Activated naive CD4-positive, alpha-beta T cell treated with anti-CD3 and anti-CD28 coated beads for 36 hours (primary cell): Measurements from ENCODE around the gene CCDC102B. TPM values are rescaled to one million over a fixed set of nuclear protein-coding genes. Genes with fewer than 3 reads are reported as not detected.

Source experiments
- CTCF ChIA-PET: fragments of 350-600 bp; sonication (Branson Sonifier 250); formaldehyde crosslinking; loops from one replicate; lab custom pipeline; 2021; ENCODE audit warnings: antibody characterized with exemption; lab: Charles Lee
- DNase-seq: peaks from one replicate; pipeline ENCODE4 v3.0.0-alpha.2; 2020
- H3K27ac Mint-ChIP-seq: one replicate; pipeline ENCODE4 v1.8.0; 2021; ENCODE audit warnings: mild to moderate bottlenecking, mixed read lengths
- H3K27me3 Mint-ChIP-seq: one replicate; pipeline ENCODE4 v1.8.0; 2021; ENCODE audit warnings: low read depth, mixed read lengths
- H3K36me3 Mint-ChIP-seq: one replicate; pipeline ENCODE4 v1.8.0; 2021; ENCODE audit warnings: low read depth, mixed read lengths
- H3K4me1 Mint-ChIP-seq: one replicate; pipeline ENCODE4 v1.8.0; 2021; ENCODE audit warnings: low read depth, mixed read lengths
- H3K4me3 Mint-ChIP-seq: one replicate; pipeline ENCODE4 v1.8.0; 2021; ENCODE audit warnings: mild to moderate bottlenecking, moderate library complexity, mixed read lengths
- H3K9me3 Mint-ChIP-seq: one replicate; pipeline ENCODE4 v1.8.0; 2021; ENCODE audit warnings: mixed read lengths
- intact Hi-C: fragments of 100-400 bp; cut with micrococcal nuclease; formaldehyde crosslinking; loops from one replicate; pipeline ENCODE4 v1.15.1; 2023
- total RNA-seq, 2 experiments: library from RNA; stranded (reverse); gene quantifications; one replicate each; pipeline ENCODE4 v1.2.3, GENCODE V29; 2021

The CCDC102B gene
- total RNA-seq, 2 experiments from 2014 or later, result 1.3 to 1.7 TPM

DNA sequence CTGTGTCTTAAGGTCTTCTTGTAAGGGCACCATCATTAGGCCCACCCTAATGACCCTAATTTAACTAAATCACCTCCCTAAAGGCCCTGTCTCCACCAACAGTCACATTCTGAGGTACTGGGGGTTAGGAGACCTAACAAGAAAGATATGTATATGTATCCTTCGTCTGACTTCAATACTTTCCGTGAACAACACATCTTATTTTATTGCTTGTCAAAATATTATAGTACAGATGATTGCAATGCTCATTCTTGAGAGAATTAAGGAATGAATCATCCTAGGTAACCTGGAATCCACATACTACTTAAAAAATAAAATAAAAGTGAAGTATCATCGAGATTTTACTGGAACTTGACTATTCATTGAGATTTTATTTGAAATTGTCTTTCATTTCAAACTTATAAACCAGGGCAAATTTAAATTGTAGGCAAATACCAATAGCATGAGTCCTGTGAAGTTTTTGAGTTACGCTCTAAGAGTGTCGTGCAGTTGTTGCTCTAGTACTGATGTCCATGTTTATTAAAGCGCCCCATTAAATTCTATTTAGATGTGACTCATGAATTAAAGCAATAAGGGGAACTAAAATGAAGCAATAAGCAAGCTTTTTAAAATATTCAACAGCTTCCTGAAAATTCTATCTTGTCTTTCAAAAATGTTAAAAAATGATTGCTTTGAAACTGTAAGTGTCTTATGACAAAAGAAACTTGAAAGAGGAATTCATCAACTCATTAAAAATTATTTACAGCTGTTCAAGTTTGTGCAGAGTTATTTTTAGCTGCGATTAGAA, 40.0 kb downstream of the CCDC102B start:
- no peak for DNase-seq
- Mint-ChIP-seq H3K27ac (no peak overlapping the region), H3K4me1 (no peaks in the 10 kb centered on the region), H3K9me3 (no peaks in the 10 kb centered on the region), H3K27me3 (no peaks in the 10 kb centered on the region), H3K36me3 (no peaks in the 10 kb centered on the region), H3K4me3 (no peak overlapping the region)
- CTCF ChIA-PET, result no interaction called here
- intact Hi-C loops, result no loop called here

DNA sequence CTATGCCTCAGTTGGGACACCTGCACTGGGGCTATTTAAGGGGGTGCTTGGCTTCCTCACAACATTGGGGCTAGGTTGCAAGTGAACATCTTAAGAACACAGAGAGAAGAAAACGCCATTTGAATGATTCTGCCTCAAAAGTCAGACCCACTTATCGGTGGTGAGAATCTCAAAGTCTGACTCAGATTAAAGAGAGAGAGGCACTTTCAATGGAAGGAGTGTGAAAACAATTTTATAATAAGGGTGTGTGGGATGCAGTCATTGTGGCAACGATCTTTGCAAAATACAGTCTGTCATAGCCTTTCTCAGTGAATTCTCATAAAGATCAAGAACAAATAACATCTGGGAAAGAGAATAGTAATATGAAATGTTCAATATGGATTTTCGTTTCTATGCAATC, 41.8 kb downstream of the CCDC102B start:
- Mint-ChIP-seq H3K27me3 (no peaks in the 10 kb centered on the region), H3K4me1 (no peaks in the 10 kb centered on the region), H3K36me3 (no peaks in the 10 kb centered on the region), H3K4me3 (no peak overlapping the region), H3K27ac (no peak overlapping the region), H3K9me3 (no peaks in the 10 kb centered on the region)
- DNase-seq, result no peak
- CTCF ChIA-PET, result no interaction called here
- intact Hi-C loops, result loop anchor here (5.0 kb wide), 1 partner anchor 1622 kb away; no protein-coding TSS in a partner anchor

DNA sequence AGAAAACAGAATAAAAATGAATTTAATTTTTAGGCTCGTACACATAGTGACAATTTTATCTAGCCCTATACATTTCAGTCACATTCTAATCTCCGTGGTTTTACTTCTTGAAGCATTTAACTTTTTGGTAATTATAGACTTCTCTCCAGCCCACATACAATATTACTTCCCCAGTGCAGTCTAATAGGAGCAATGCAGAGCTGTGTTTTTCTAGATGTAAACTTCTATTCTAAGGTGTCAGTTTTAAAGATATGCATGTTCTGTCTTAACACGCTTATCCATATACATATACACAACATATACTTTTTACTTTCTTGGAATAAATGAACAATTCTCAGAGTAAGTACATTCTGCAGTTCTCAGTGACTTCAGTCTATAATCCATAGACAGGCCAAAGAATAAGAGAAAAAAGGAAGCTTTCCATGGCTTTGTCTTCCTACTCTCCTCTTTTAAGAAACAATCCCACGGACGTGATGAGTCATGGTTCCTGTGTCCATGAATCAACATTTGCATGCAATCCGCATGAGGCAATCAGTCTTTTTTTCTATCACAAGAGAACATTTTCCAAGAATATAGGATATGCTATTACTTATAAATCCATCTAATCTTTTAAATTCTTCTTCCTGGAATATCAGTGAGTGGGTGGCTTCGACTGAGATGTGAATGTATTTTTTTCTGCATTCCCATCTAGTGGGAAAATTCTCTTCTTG, 42.8 kb downstream of the CCDC102B start:
- CTCF ChIA-PET, result no interaction called here
- Mint-ChIP-seq H3K27ac (no peak overlapping the region), H3K9me3 (no peaks in the 10 kb centered on the region), H3K27me3 (no peaks in the 10 kb centered on the region), H3K4me3 (no peak overlapping the region), H3K36me3 (no peaks in the 10 kb centered on the region), H3K4me1 (no peaks in the 10 kb centered on the region)
- intact Hi-C loops, result loop anchor here (5.0 kb wide), 1 partner anchor 1623 kb away; no protein-coding TSS in a partner anchor
- DNase-seq, result no peak

DNA sequence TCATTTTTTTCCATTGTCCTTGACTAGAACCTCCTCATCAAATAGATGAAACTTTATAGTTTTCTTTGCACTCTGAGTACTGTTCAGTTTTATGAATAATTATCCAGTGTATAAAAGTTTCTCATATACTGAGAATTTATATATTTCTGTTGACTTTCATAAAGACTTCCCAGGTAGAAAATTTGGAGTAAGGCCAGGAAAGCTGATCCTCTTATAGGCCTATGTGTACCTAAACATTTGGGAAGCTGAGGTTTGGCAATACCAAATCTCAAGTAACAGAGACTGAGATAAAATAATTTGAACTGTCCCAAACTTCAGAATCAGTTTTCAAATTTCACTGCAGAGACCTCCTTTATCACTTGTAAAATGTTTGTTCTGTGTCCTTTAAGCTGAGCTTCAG, 43.4 kb downstream of the CCDC102B start:
- no peak overlapping the region for H3K4me3 Mint-ChIP-seq
- no peaks in the 10 kb centered on the region for H3K4me1 Mint-ChIP-seq
- DNase-seq, result no peak
- no peaks in the 10 kb centered on the region for H3K9me3 Mint-ChIP-seq
- H3K36me3 Mint-ChIP-seq, result no peaks in the 10 kb centered on the region
- intact Hi-C loops, result loop anchor here (5.0 kb wide), 1 partner anchor 1624 kb away; no protein-coding TSS in a partner anchor
- H3K27ac Mint-ChIP-seq, result no peak overlapping the region
- CTCF ChIA-PET, result interaction anchor here (0.6 kb wide), 1 partner anchor 1592 kb away, joined by 3 read pairs; no protein-coding TSS in a partner anchor
- H3K27me3 Mint-ChIP-seq, result no peaks in the 10 kb centered on the region

DNA sequence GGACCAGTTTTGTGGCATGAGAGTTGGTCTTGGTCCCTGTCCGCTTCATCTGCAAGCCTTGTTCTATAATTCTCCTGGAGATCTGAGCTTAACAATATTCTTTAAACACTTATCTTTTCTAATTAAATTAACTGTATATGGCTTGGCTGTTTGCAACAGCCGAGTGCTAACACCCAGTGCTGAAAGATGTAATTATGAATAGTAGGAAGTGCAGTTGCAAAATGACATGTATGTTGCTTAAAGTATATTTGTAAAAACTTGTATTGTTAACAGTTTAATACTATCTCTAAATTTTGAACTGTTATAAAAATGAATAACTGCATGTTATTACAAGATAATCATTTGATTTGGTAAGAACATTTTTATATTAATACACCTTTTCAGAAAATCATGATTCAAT, 45.1 kb downstream of the CCDC102B start:
- no peak for DNase-seq
- CTCF ChIA-PET, result no interaction called here
- H3K9me3 Mint-ChIP-seq, result no peaks in the 10 kb centered on the region
- H3K36me3 Mint-ChIP-seq, result no peaks in the 10 kb centered on the region
- intact Hi-C loops, result loop anchor here (5.0 kb wide), 1 partner anchor 1626 kb away; no protein-coding TSS in a partner anchor
- H3K27me3 Mint-ChIP-seq, result no peaks in the 10 kb centered on the region
- no peak overlapping the region for H3K4me3 Mint-ChIP-seq
- H3K4me1 Mint-ChIP-seq, result no peaks in the 10 kb centered on the region
- no peak overlapping the region for H3K27ac Mint-ChIP-seq

DNA sequence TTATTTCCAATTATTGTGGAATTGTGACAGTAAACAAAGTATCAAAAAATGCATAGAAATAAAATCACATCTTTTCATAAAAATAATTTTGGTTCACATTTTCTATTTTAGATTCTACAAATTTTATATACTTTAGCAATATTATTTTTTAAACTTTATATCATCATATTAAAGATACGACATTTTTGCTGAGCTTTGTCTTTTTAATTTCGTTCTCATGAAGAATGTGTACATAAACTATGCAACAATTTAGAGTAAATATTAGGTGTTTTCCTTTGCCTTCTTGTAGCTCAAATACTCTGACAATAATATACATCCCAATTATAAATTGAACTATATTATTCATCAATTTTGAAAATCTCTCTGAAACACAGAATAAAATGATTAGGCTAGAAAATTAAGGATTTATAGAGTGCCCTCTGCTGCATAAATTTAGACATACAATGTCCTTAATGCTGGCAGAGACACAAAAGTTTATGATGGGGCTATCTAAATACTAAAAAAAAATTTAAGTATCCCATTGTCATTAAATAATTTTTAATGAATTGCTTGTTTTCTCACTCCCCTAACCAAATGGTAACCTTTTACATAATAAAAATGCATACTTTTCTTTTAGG, 45.7 kb downstream of the CCDC102B start:
- no peaks in the 10 kb centered on the region for H3K9me3 Mint-ChIP-seq
- CTCF ChIA-PET, result no interaction called here
- no peaks in the 10 kb centered on the region for H3K4me1 Mint-ChIP-seq
- H3K36me3 Mint-ChIP-seq, result no peaks in the 10 kb centered on the region
- DNase-seq, result no peak
- no peak overlapping the region for H3K4me3 Mint-ChIP-seq
- no peak overlapping the region for H3K27ac Mint-ChIP-seq
- intact Hi-C loops, result loop anchor here (5.0 kb wide), 1 partner anchor 1626 kb away; no protein-coding TSS in a partner anchor
- H3K27me3 Mint-ChIP-seq, result no peaks in the 10 kb centered on the region

DNA sequence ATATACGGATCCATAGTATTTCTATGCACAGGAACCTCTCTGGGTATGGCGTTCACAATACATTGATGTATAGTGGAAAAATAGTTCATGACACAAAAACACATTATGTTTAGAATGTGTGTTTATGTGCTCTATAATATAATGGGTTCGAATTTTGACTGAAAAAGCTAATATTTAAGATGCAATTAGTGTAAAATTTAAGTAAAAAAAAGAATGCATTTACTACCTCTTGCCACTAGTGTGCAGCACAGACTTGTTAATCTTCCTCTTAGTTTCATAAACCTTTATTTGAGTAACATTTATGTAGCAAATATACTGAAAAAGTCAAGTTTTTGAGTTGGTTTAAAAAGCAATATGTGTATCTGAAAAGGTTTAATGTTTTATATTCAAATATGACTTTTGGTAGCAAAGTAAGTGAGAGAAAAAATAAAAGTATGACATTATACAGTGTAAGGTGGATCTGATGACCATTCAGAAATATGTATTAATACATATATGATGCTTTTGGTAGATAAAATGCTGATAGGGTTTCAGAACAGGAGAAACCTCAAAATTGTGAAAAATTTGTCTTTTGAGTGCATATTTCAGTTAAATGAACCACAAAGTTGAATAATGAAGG, 49.4 kb downstream of the CCDC102B start:
- no peak overlapping the region for H3K4me3 Mint-ChIP-seq
- no peak for DNase-seq

DNA sequence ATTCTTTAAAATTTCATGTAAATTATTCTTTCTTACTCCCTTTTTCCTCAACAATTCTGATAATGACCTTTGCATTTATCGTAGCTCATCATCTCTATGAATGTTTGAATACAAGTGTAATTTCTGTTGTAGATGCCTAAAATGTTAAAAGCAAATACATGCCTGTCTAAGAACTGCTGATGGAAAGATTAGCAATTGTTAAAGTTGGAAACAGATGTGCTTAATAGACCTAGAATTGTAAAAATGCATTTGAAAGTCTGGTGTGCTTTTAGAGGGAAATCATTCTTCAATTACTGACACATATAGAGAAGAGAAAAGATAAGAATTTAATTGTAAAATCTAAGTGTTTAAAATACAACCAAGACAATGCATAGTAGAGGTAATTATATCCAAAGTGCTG, 50.4 kb downstream of the CCDC102B start:
- intact Hi-C loops, result loop anchor here (5.0 kb wide), 1 partner anchor 1224 kb away; no protein-coding TSS in a partner anchor
- CTCF ChIA-PET, result no interaction called here
- Mint-ChIP-seq H3K27ac (no peak overlapping the region), H3K36me3 (no peaks in the 10 kb centered on the region), H3K4me3 (no peak overlapping the region), H3K4me1 (no peaks in the 10 kb centered on the region), H3K27me3 (no peaks in the 10 kb centered on the region), H3K9me3 (no peaks in the 10 kb centered on the region)
- DNase-seq, result no peak

More for the DNA sequence above, 49.4 kb downstream of the CCDC102B start:
- Mint-ChIP-seq H3K9me3 (no peaks in the 10 kb centered on the region), H3K4me1 (no peaks in the 10 kb centered on the region), H3K36me3 (no peaks in the 10 kb centered on the region), H3K27me3 (no peaks in the 10 kb centered on the region), H3K27ac (no peak overlapping the region)
- CTCF ChIA-PET, result interaction anchor here (0.5 kb wide), 1 partner anchor 25 kb away, joined by 4 read pairs; no protein-coding TSS in a partner anchor
- intact Hi-C loops, result loop anchor here (1.0 to 5.0 kb wide), 4 partner anchors 1225 to 1607 kb away; no protein-coding TSS in a partner anchor

DNA sequence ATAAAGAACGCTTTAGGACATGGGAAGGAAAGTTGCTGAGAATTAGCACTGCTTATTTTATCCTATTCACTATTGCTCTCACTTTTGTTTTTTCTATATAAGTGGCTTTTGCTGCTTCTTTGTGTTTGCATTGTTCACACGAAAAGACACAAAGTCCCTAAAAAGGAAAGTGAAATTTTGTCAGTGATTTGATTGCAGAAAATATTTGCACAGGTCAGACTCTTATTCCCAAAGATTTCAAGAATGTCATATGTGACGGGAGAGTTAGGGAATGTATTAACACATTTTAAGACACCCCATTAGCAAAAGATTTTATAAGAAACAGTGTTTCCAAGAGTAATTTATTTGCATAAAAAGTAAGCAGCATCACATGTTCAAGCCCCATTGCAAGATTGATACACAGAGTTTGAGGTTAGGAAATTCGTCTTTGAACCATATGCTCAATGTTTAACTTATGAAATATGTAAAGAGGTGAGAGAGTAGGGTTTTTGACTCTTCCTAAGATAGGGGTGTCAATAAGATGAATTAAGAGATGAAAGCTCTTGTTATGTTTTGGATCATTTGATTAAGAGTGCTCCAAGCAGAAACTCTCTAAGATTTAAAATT, 57.0 kb downstream of the CCDC102B start:
- no peak overlapping the region for H3K4me3 Mint-ChIP-seq
- no peaks in the 10 kb centered on the region for H3K36me3 Mint-ChIP-seq
- no peaks in the 10 kb centered on the region for H3K4me1 Mint-ChIP-seq
- no peaks in the 10 kb centered on the region for H3K27me3 Mint-ChIP-seq
- CTCF ChIA-PET, result no interaction called here
- no peak for DNase-seq
- intact Hi-C loops, result no loop called here
- no peak overlapping the region for H3K27ac Mint-ChIP-seq
- H3K9me3 Mint-ChIP-seq, result no peaks in the 10 kb centered on the region

DNA sequence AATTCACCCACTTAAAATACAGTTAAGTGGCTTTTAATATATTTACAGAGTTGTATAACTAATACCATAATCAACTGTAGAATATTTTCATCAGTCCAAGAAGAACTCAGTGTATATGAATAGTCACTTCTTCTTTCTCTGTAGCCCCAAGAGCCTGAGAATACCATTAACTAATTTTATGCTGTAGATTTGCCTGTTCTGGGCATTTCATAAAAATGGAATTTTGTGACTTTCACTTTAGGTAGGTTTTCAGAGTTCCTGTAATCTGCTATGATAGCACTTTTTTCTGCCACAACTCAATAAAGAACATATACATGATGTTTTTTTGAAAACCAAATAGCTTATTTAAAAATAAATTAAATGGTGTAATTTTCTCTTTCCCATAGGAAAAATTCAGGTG, 57.6 kb downstream of the CCDC102B start:
- DNase-seq, result no peak
- Mint-ChIP-seq H3K4me1 (no peaks in the 10 kb centered on the region), H3K9me3 (no peaks in the 10 kb centered on the region), H3K27ac (no peak overlapping the region), H3K36me3 (no peaks in the 10 kb centered on the region), H3K4me3 (no peak overlapping the region), H3K27me3 (no peaks in the 10 kb centered on the region)
- intact Hi-C loops, result no loop called here
- CTCF ChIA-PET, result no interaction called here

DNA sequence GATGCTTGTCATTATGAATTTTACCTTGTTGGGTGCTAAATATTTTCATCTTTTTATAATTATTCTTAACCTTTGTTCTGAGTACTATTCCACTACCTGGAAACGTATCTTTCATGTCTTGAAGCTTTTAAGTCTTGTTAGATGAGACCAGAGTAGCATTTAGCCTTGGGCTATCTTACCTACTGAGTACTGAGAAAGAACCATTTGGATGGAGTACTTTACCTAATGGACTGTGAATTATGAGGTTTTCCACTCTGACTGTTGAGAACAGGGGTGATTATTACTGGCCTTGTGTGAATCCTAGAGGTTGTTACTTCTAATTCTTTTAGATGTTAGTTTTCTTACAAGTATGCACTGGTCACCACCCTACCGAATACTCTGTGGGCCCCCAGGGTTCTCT, 63.5 kb downstream of the CCDC102B start:
- Mint-ChIP-seq H3K36me3 (no peaks in the 10 kb centered on the region), H3K9me3 (no peaks in the 10 kb centered on the region), H3K4me3 (no peak overlapping the region), H3K27ac (no peak overlapping the region), H3K27me3 (no peaks in the 10 kb centered on the region), H3K4me1 (no peaks in the 10 kb centered on the region)
- no peak for DNase-seq
- CTCF ChIA-PET, result no interaction called here
- intact Hi-C loops, result no loop called here

DNA sequence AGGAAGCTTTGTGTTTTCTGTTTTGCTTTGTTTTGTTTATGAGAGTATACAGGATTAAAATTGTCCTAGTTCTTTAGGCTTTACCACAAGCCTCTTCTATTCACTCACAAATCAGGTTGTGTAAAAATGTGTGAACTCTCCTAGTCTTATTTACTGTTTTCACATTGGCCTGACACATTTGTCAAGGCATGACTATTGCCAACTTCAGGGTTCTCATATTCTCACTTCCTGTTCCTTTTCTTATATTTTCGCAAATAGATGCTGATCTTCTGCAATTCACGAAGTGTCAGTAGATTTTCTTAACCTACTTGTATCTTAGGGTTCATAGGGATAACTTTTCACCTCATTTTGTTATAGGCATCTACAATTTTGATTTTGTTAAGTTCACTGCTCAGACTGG, 67.1 kb downstream of the CCDC102B start:
- H3K36me3 Mint-ChIP-seq, result no peaks in the 10 kb centered on the region
- H3K27ac Mint-ChIP-seq, result no peak overlapping the region
- intact Hi-C loops, result no loop called here
- H3K9me3 Mint-ChIP-seq, result no peaks in the 10 kb centered on the region
- no peak overlapping the region for H3K4me3 Mint-ChIP-seq
- H3K4me1 Mint-ChIP-seq, result no peaks in the 10 kb centered on the region
- H3K27me3 Mint-ChIP-seq, result no peaks in the 10 kb centered on the region
- DNase-seq, result no peak
- CTCF ChIA-PET, result no interaction called here
